AG04449 (cell line): Measurements from ENCODE around the gene CD302.
A peak's percentile ranks its signal among the peaks of the same experiment; 100 is the strongest.
"Not testable (repeated sequence)": the region's sequence is repeated elsewhere in the genome, so short reads cannot be mapped to it uniquely, and the experiment has no call there.

Experiments
- CTCF ChIA-PET: fragments of 350-600 bp; formaldehyde crosslinking; extraction: SDS; loops from one replicate; lab custom pipeline; 2021; ENCODE audit warnings: antibody characterized with exemption; lab: Yijun Ruan, JAX
- POLR2A ChIA-PET: fragments of 400-600, 350-600 bp; formaldehyde crosslinking; extraction: SDS; loops from one replicate; lab custom pipeline; 2020; ENCODE audit warnings: antibody characterized with exemption, inconsistent platforms; lab: Yijun Ruan, JAX
- DNase-seq: peaks from one replicate; pipeline ENCODE4 v3.0.0-alpha.2; 2010; ENCODE audit warnings: low read depth, low spot score
- H3K4me3 ChIP-seq: 2 replicates; pipeline ENCODE4 v1.5.1; 2011; ENCODE audit warnings: low read depth, mild to moderate bottlenecking, control low read depth, low read length
- TF ChIP-seq, protein P1 (sequence below): IDR thresholded peaks from one replicate; pipeline ENCODE4 v1.5.1; 2011; ENCODE audit warnings: mild to moderate bottlenecking, moderate library complexity, low read length, control low read depth, inconsistent platforms; ENCODE audit not compliant: insufficient read depth; ENCODE audit errors: missing control alignments

Gene CD302

GRCh38 chr2:159753797-159754196 lies 44.2 kb downstream of the CD302 start:
- DNase-seq: no peak
- TF ChIP-seq, protein P1, sequence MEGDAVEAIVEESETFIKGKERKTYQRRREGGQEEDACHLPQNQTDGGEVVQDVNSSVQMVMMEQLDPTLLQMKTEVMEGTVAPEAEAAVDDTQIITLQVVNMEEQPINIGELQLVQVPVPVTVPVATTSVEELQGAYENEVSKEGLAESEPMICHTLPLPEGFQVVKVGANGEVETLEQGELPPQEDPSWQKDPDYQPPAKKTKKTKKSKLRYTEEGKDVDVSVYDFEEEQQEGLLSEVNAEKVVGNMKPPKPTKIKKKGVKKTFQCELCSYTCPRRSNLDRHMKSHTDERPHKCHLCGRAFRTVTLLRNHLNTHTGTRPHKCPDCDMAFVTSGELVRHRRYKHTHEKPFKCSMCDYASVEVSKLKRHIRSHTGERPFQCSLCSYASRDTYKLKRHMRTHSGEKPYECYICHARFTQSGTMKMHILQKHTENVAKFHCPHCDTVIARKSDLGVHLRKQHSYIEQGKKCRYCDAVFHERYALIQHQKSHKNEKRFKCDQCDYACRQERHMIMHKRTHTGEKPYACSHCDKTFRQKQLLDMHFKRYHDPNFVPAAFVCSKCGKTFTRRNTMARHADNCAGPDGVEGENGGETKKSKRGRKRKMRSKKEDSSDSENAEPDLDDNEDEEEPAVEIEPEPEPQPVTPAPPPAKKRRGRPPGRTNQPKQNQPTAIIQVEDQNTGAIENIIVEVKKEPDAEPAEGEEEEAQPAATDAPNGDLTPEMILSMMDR: no peak
- no peak overlapping the region for H3K4me3 ChIP-seq
- ChIA-PET CTCF (interaction anchor here (1.6 to 2.1 kb wide), 2 partner anchors 9 to 10 kb away, joined by 7 read pairs; no protein-coding TSS in a partner anchor), POLR2A (no interaction called here)

DNA sequence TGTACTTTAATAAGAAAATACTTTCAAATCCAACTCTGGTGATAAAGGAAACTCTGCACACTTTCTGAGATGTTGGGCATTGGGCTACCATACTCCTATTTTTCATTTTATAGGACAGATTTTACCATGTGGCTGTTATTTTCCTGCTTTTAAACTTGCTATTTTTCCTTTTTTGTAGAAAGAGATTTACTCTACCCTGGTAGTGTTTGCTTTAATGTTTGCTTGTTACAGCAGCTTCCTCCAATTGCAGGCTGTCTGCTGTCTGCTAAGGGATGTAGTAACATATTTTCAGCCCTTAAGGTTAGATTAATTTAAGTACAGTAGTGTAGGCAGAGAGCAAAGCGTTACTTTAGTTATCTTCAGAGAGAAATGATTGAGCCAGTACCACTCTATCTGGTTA lies 47.1 kb downstream of the CD302 start:
- CTCF ChIA-PET: no interaction called here
- POLR2A ChIA-PET: no interaction called here
- TF ChIP-seq, protein P1: no peak
- H3K4me3 ChIP-seq: no peak overlapping the region
- no peak for DNase-seq

GRCh38 chr2:159748089-159748488 lies 49.9 kb downstream of the CD302 start:
- no peak for DNase-seq
- no peak overlapping the region for H3K4me3 ChIP-seq
- TF ChIP-seq, protein P1: no peak
- ChIA-PET CTCF (interaction anchor here (1.1 to 1.3 kb wide), 2 partner anchors 10 to 16 kb away, joined by 3 to 4 read pairs; no protein-coding TSS in a partner anchor), POLR2A (interaction anchor here (0.8 kb wide), 1 partner anchor 10 kb away, joined by 3 read pairs; no protein-coding TSS in a partner anchor)

DNA sequence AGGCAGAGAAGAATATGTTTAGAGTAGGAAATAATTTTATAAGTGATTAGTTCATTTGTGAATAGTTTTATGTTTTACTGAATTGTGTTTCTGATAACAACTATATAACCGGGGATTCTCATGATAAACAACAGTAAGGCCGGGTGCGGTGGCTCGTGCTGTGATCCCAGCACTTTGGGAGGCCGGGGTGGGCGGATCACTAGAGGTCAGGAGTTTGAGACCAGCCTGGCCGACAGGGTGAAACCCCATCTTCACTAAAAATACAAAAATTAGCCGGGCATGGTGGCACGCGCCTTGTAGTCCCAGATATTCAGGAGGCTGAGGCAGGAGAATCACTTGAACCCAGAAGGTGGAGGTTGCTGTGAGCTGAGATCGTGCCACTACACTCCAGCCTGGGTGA lies 52.8 kb downstream of the CD302 start:
- CTCF ChIA-PET, H3K4me3 ChIP-seq, DNase-seq, POLR2A ChIA-PET: not testable (repeated sequence)

- no peak overlapping the region for H3K4me3 ChIP-seq
- CTCF ChIA-PET: interaction anchor here (2.4 kb wide), 1 partner anchor 9 kb away, joined by 7 read pairs; no protein-coding TSS in a partner anchor
Measured at GRCh38 chr2:159744363-159744762, 53.6 kb downstream of the CD302 start.

DNA sequence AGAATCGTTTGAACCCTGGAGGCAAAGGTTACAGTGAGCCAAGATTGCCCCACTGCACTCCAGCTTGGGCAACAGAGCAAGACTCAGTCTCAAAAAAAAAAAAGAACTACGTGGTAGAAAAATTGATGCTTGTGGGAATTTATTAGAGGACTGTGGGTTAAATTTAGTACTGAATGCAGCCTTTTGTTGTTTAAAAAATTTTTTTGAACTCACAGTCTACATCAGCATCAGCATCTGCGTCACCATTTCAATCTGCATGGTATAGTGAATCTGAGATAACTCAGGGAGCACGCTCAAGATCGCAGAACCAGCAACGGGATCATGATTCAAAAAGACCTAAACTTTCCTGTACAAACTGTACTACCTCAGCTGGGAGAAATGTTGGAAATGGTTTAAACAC lies 55.2 kb downstream of the CD302 start:
- TF ChIP-seq, protein P1: no peak
- CTCF ChIA-PET: interaction anchor here (0.6 to 2.4 kb wide), 2 partner anchors 11 to 529 kb away, joined by 3 to 7 read pairs; no protein-coding TSS in a partner anchor
- no peak overlapping the region for H3K4me3 ChIP-seq
- POLR2A ChIA-PET: no interaction called here
- no peak for DNase-seq

More at GRCh38 chr2:159744363-159744762, 53.6 kb downstream of the CD302 start:
- TF ChIP-seq, protein P1: no peak
- POLR2A ChIA-PET: interaction anchor here (0.7 kb wide), 1 partner anchor 23 kb away, joined by 4 read pairs; no protein-coding TSS in a partner anchor
- DNase-seq: peak; percentile 24
